ENCODE results near the gene PHEX.

- no peak for TF ChIP-seq POLR2AphosphoS5 (IDR thresholded peaks at IDR 0.05)
- TF ChIP-seq CTCF (IDR thresholded peaks at IDR 0.05; ENCODE audit: poor library complexity, severe bottlenecking) = no peak
- TF ChIP-seq, protein P1, sequence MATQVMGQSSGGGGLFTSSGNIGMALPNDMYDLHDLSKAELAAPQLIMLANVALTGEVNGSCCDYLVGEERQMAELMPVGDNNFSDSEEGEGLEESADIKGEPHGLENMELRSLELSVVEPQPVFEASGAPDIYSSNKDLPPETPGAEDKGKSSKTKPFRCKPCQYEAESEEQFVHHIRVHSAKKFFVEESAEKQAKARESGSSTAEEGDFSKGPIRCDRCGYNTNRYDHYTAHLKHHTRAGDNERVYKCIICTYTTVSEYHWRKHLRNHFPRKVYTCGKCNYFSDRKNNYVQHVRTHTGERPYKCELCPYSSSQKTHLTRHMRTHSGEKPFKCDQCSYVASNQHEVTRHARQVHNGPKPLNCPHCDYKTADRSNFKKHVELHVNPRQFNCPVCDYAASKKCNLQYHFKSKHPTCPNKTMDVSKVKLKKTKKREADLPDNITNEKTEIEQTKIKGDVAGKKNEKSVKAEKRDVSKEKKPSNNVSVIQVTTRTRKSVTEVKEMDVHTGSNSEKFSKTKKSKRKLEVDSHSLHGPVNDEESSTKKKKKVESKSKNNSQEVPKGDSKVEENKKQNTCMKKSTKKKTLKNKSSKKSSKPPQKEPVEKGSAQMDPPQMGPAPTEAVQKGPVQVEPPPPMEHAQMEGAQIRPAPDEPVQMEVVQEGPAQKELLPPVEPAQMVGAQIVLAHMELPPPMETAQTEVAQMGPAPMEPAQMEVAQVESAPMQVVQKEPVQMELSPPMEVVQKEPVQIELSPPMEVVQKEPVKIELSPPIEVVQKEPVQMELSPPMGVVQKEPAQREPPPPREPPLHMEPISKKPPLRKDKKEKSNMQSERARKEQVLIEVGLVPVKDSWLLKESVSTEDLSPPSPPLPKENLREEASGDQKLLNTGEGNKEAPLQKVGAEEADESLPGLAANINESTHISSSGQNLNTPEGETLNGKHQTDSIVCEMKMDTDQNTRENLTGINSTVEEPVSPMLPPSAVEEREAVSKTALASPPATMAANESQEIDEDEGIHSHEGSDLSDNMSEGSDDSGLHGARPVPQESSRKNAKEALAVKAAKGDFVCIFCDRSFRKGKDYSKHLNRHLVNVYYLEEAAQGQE (IDR thresholded peaks at IDR 0.05; ENCODE audit: borderline replicate concordance) = no peak
- no peak for TF ChIP-seq RAD21 (conservative IDR thresholded peaks at IDR 0.05)
- TF ChIP-seq TAF1 (IDR thresholded peaks at IDR 0.05; ENCODE audit: low read depth) = no peak
- TF ChIP-seq EP300 (conservative IDR thresholded peaks at IDR 0.05; ENCODE audit: poor library complexity, severe bottlenecking) = no peak
Observed at GRCh38 chrX:22105231-22105630, 73.1 kb downstream of the PHEX start.
